DND-41 (cell line): Measurements from ENCODE around the gene SIDT1.

Source experiments
- CTCF ChIP-seq: IDR thresholded peaks from 2 replicates; pipeline ENCODE4 v1.5.1; 2012; ENCODE audit warnings: borderline replicate concordance, low read length, moderate library complexity, mild to moderate bottlenecking; ENCODE audit not compliant: poor library complexity, severe bottlenecking; ENCODE audit errors: extremely low read depth
- EZH2 ChIP-seq: IDR thresholded peaks from 3 replicates; pipeline ENCODE4 v1.6.1; 2012; ENCODE audit warnings: borderline replicate concordance, low read depth, mild to moderate bottlenecking, moderate library complexity, low read length, inconsistent platforms; ENCODE audit not compliant: severe bottlenecking

- TF ChIP-seq CTCF: no peak
- no peak for TF ChIP-seq EZH2
Measured at GRCh38 chr3:113606539-113607218, 74.3 kb downstream of the SIDT1 start.
